ENCODE results near the gene CBX4. TPM values are rescaled to one million over a fixed set of nuclear protein-coding genes. Genes with fewer than 3 reads are reported as not detected.

Gene CBX4
- total RNA-seq, 1 donor from 2014 or later: 56.3 TPM

- CTCF ChIA-PET: interaction anchor here (1.1 to 1.5 kb wide), 2 partner anchors 12 to 37 kb away, joined by 3 read pairs; no protein-coding TSS in a partner anchor
- ATAC-seq (ENCODE audit: low read depth): no peak
- intact Hi-C loops (cut with micrococcal nuclease): loop anchor here (1.0 to 10.0 kb wide), 5 partner anchors 8 to 1715 kb away; partner anchors contain the start of genes ACTG1, CCDC40 and TBC1D16
Measured at GRCh38 chr17:79799538-79800324, 39.5 kb downstream of the CBX4 start.

GRCh38 chr17:79799174-79799537 is 40.1 kb downstream of the CBX4 start:
- ATAC-seq (ENCODE audit: low read depth) (no peak), DNase-seq (no peak)
- TF ChIP-seq CTCF (IDR thresholded peaks at IDR 0.05): no peak
- ChIA-PET CTCF (interaction anchor here (1.5 kb wide), 1 partner anchor 13 kb away, joined by 3 read pairs; no protein-coding TSS in a partner anchor), POLR2A (interaction anchor here (0.9 to 6.6 kb wide), 6 partner anchors 13 to 138 kb away, joined by 3 to 65 read pairs (median 4); partner anchors contain the start of gene CBX4)
- Mint-ChIP-seq H3K27ac (peak overlapping the region; percentile 73), H3K27me3 (peaks cover 24% of the 10 kb centered on the region), H3K36me3 (ENCODE audit: low read depth) (no peaks in the 10 kb centered on the region), H3K4me3 (no peak overlapping the region), H3K4me1 (peaks cover 33% of the 10 kb centered on the region), H3K9me3 (no peaks in the 10 kb centered on the region)
- intact Hi-C loops (cut with micrococcal nuclease): loop anchor here (1.0 to 5.0 kb wide), 2 partner anchors 8 to 238 kb away; partner anchors contain the start of genes CCDC40 and TBC1D16

More at GRCh38 chr17:79799538-79800324, 39.5 kb downstream of the CBX4 start:
- TF ChIP-seq CTCF (IDR thresholded peaks at IDR 0.05): no peak
- POLR2A ChIA-PET: interaction anchor here (0.9 to 6.6 kb wide), 5 partner anchors 12 to 40 kb away, joined by 3 to 65 read pairs (median 5); partner anchors contain the start of gene CBX4
- Mint-ChIP-seq H3K27ac (peak overlapping the region; percentile 79), H3K9me3 (no peaks in the 10 kb centered on the region), H3K4me1 (peaks cover 38% of the 10 kb centered on the region), H3K36me3 (ENCODE audit: low read depth) (peaks cover 4% of the 10 kb centered on the region), H3K4me3 (no peak overlapping the region), H3K27me3 (peaks cover 29% of the 10 kb centered on the region)
- no peak for DNase-seq

- Mint-ChIP-seq H3K4me1 (peaks cover 29% of the 10 kb centered on the region), H3K36me3 (ENCODE audit: low read depth) (no peaks in the 10 kb centered on the region), H3K4me3 (peak overlapping the region; percentile 57), H3K27me3 (peaks cover 26% of the 10 kb centered on the region), H3K27ac (peak overlapping the region; percentile 35), H3K9me3 (no peaks in the 10 kb centered on the region)
- ChIA-PET CTCF (interaction anchor here (1.5 kb wide), 2 partner anchors 13 to 41 kb away, joined by 3 to 5 read pairs; partner anchors contain the start of gene CBX4), POLR2A (interaction anchor here (0.9 to 6.6 kb wide), 6 partner anchors 14 to 139 kb away, joined by 3 to 65 read pairs (median 4); partner anchors contain the start of gene CBX4)
- DNase-seq (no peak), ATAC-seq (ENCODE audit: low read depth) (no peak)
- no peak for TF ChIP-seq CTCF (IDR thresholded peaks at IDR 0.05)
- intact Hi-C loops (cut with micrococcal nuclease): loop anchor here (1.0 to 5.0 kb wide), 2 partner anchors 7 to 239 kb away; partner anchors contain the start of genes CCDC40 and TBC1D16
Measured at GRCh38 chr17:79798299-79799173, 40.7 kb downstream of the CBX4 start.

DNA sequence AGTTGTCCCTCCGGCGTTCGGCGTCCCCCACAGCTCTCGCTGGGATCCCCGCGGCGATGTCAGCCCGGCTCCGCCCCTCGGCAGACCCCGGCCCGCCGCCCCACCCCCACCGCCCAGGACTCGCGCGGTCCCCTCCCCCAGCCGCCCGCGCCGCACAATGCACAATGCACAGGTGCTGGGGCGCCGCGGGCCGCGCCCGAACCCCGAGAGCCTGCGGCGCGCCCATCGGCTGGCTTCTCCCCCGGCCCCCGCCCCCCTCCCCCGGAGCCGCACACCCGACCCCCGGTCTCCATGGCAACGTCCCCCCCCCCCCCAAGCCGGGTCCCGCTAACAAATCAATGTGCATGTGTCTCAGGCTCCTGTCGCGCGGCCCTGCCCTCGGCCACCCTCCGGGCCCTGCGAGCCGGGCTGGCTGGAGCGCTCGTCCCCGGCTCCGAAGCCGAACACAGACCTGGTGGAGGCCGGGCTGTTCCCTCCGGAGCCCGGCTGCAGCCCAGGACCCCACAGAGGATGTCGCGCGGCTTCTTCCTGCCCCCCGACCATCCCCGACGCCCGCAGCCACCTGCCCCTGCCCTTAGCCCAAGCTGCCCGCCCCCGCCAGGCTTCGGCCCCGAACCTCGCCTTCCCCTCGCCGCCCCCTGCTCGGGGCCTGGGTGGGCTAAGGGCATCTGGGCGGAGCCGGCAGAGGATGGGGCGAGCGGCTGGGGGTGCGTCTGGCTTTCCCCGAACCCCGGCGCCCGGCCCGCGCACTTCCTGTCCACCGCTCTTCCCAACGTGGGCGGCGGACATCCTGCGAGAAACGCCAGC is 41.5 kb downstream of the CBX4 start:
- TF ChIP-seq CTCF (IDR thresholded peaks at IDR 0.05): no peak
- intact Hi-C loops (cut with micrococcal nuclease): loop anchor here (2.0 to 5.0 kb wide), 5 partner anchors 13 to 240 kb away; partner anchors contain the start of genes CBX2, CBX4, CCDC40 and TBC1D16
- ChIA-PET CTCF (interaction anchor here (0.7 to 1.5 kb wide), 5 partner anchors 14 to 56 kb away, joined by 3 to 5 read pairs (median 4); partner anchors contain the start of gene CBX4), POLR2A (interaction anchor here (0.6 to 6.6 kb wide), 21 partner anchors 10 to 1675 kb away, joined by 3 to 65 read pairs (median 5); partner anchors contain the start of genes CBX4 and GAA)
- no peak overlapping the region for H3K27ac Mint-ChIP-seq
- peaks cover 29% of the 10 kb centered on the region for H3K4me1 Mint-ChIP-seq
- H3K36me3 Mint-ChIP-seq (ENCODE audit: low read depth): no peaks in the 10 kb centered on the region
- no peak for DNase-seq
- no peaks in the 10 kb centered on the region for H3K9me3 Mint-ChIP-seq
- H3K4me3 Mint-ChIP-seq: peak overlapping the region; percentile 85
- ATAC-seq (ENCODE audit: low read depth): peak; percentile 8
- peaks cover 27% of the 10 kb centered on the region for H3K27me3 Mint-ChIP-seq
